Astrocyte (in vitro differentiated cells and primary cell): ENCODE data around the gene SNRPD3.

Source experiments
- EZH2 ChIP-seq: IDR thresholded peaks from 2 replicates; pipeline ENCODE4 v1.6.1; 2012; ENCODE audit warnings: mild to moderate bottlenecking, low read length, inconsistent platforms; ENCODE audit not compliant: insufficient read depth
- TF ChIP-seq, protein P1 (sequence below): IDR thresholded peaks from 2 replicates; pipeline ENCODE4 v1.5.1; 2011; ENCODE audit warnings: low read depth, mild to moderate bottlenecking, inconsistent platforms, low read length, moderate library complexity; ENCODE audit not compliant: insufficient read depth

DNA sequence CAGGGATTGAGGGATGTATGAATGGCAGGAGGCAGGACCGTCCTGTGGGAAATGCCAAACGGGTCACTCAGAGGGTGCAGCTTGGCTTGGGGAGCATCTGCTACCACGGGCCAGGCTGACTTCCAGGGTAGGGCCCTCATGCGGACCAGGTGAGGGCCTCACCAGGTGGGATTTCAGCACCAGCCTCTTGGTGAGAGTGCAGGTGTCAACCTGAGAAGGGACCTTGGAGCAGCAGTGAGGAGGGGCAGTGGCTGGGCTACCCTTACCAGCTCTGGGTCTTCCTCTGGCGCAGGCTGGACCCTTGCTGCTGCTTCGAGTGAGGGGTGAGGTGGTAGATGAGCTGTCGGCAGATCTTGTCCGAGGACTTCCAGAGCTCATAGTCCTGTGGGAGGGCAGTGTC, 32.1 kb downstream of the SNRPD3 start:
- TF ChIP-seq, protein P1, sequence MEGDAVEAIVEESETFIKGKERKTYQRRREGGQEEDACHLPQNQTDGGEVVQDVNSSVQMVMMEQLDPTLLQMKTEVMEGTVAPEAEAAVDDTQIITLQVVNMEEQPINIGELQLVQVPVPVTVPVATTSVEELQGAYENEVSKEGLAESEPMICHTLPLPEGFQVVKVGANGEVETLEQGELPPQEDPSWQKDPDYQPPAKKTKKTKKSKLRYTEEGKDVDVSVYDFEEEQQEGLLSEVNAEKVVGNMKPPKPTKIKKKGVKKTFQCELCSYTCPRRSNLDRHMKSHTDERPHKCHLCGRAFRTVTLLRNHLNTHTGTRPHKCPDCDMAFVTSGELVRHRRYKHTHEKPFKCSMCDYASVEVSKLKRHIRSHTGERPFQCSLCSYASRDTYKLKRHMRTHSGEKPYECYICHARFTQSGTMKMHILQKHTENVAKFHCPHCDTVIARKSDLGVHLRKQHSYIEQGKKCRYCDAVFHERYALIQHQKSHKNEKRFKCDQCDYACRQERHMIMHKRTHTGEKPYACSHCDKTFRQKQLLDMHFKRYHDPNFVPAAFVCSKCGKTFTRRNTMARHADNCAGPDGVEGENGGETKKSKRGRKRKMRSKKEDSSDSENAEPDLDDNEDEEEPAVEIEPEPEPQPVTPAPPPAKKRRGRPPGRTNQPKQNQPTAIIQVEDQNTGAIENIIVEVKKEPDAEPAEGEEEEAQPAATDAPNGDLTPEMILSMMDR = no peak
- no peak for TF ChIP-seq EZH2
